HCT116 (cell line): Measurements from ENCODE around the gene AK2. TPM values are rescaled to one million over a fixed set of nuclear protein-coding genes. Genes with fewer than 3 reads are reported as not detected.

ENCODE experiments used
- ATAC-seq: fragments of 200-7000 bp; cut with Tn5 transposase; 2 replicates; pipeline ENCODE4 v1.9.1; 2020; ENCODE audit warnings: mild to moderate bottlenecking, moderate library complexity
- BruUV-seq: library from RNA; stranded (reverse); fragments of 400-500 nt; replicated peaks from 2 replicates; lab custom pipeline; 2021; lab: Mats Ljungman, UMichigan
- CTCF ChIA-PET: fragments of 300-600 bp; sonication (Branson Sonifier 250); formaldehyde crosslinking; loops from one replicate; lab custom pipeline; 2021; ENCODE audit warnings: antibody characterized with exemption; lab: Charles Lee
- POLR2A ChIA-PET: fragments of 300-600, 350-600 bp; sonication (Branson Sonifier 250); formaldehyde crosslinking; loops from one replicate; lab custom pipeline; 2021; ENCODE audit warnings: antibody characterized with exemption; lab: Charles Lee
- RAD21 ChIA-PET, 2 experiments: fragments of 300-600 bp; sonication (Branson Sonifier 250); formaldehyde crosslinking; loops; one replicate each; lab custom pipeline; 2023; ENCODE audit warnings: low total read pairs in 2 of 2; ENCODE audit not compliant: uncharacterized antibody in 2 of 2, unreplicated experiment in 2 of 2, low non-redundant PET in 1 of 2; lab: Charles Lee
- DNase-seq: peaks from one replicate; pipeline ENCODE4 v3.0.0-alpha.2; 2010; ENCODE audit warnings: low read depth, low spot score
- H2AFZ ChIP-seq: fragments of 200-600 bp; shearing (Covaris generic), sonication (generic); 2 replicates; pipeline ENCODE4 v1.6.1; 2017; ENCODE audit warnings: low read depth, mixed run types, mixed read lengths, antibody characterized with exemption, low read length; ENCODE audit not compliant: poor library complexity, severe bottlenecking
- H3K27ac ChIP-seq: 2 replicates; pipeline ENCODE4 v1.5.1; 2012; ENCODE audit warnings: low read depth, low read length
- H3K27me3 ChIP-seq: fragments of 200-600 bp; sonication (generic); 2 replicates; pipeline ENCODE4 v1.6.1; 2016; ENCODE audit warnings: mixed run types, low read length, mixed read lengths; ENCODE audit not compliant: insufficient read depth
- H3K36me3 ChIP-seq, 2 experiments: fragments of 200-500 bp in 1 of 2; fragments of 200-600 bp in 1 of 2; sonication (Bioruptor generic) in 1 of 2; sonication (generic) in 1 of 2; 2 replicates each; pipeline versions ENCODE4 v1.5.1 to v1.6.1; 2014 to 2016; ENCODE audit warnings: low read length in 2 of 2, inconsistent platforms in 1 of 2, mixed read lengths in 1 of 2, mixed run types in 1 of 2; ENCODE audit not compliant: insufficient read depth in 2 of 2, control insufficient read depth in 1 of 2
- H3K4me1 ChIP-seq, 2 experiments: fragments of 200-600 bp in 1 of 2; sonication (generic) in 1 of 2; 2 replicates each; pipeline versions ENCODE4 v1.5.1 to v1.6.1; 2012 to 2017; ENCODE audit warnings: low read length in 2 of 2, inconsistent platforms in 1 of 2, mild to moderate bottlenecking in 1 of 2, mixed read lengths in 1 of 2, mixed run types in 1 of 2, moderate library complexity in 1 of 2; ENCODE audit not compliant: insufficient read depth in 2 of 2, control insufficient read depth in 1 of 2
- H3K4me2 ChIP-seq: fragments of 200-600 bp; sonication (generic); 2 replicates; pipeline ENCODE4 v1.6.1; 2017; ENCODE audit warnings: mixed run types, low read length, mixed read lengths
- H3K4me3 ChIP-seq, 2 experiments: fragments of 200-600 bp in 1 of 2; sonication (generic) in 1 of 2; replicated peaks in 1 of 2; 2 replicates each; pipeline ENCODE4 v1.5.1; 2011 to 2016; ENCODE audit warnings: low read length in 2 of 2, control low read depth in 1 of 2, low read depth in 1 of 2, mild to moderate bottlenecking in 1 of 2, mixed read lengths in 1 of 2, mixed run types in 1 of 2
- H3K79me2 ChIP-seq: fragments of 200-600 bp; sonication (generic); 2 replicates; pipeline ENCODE4 v1.6.1; 2017; ENCODE audit warnings: mild to moderate bottlenecking, mixed run types, low read length, moderate library complexity, mixed read lengths; ENCODE audit not compliant: insufficient read depth
- H3K9ac ChIP-seq: fragments of 200-600 bp; sonication (generic); 2 replicates; pipeline ENCODE4 v1.6.1; 2016; ENCODE audit warnings: low read length, mixed read lengths
- H3K9me2 ChIP-seq: fragments of 200-600 bp; sonication (generic), shearing (Covaris generic); 2 replicates; pipeline ENCODE4 v1.6.1; 2017; ENCODE audit warnings: mixed run types, mild to moderate bottlenecking, moderate library complexity; ENCODE audit not compliant: insufficient read depth
- H3K9me3 ChIP-seq, 2 experiments: fragments of 200-500 bp in 1 of 2; fragments of 200-600 bp in 1 of 2; sonication (Bioruptor generic) in 1 of 2; sonication (generic) in 1 of 2; 2 replicates each; pipeline ENCODE4 v1.6.1; 2014 to 2017; ENCODE audit warnings: low read length in 2 of 2, mixed read lengths in 2 of 2, inconsistent platforms in 1 of 2, low read depth in 1 of 2, mild to moderate bottlenecking in 1 of 2, mixed run types in 1 of 2, moderate library complexity in 1 of 2; ENCODE audit not compliant: control insufficient read depth in 1 of 2, insufficient read depth in 1 of 2
- H4K20me1 ChIP-seq: fragments of 200-600 bp; sonication (generic), shearing (Covaris generic); 2 replicates; pipeline ENCODE4 v1.6.1; 2017; ENCODE audit warnings: mixed run types, mild to moderate bottlenecking, moderate library complexity; ENCODE audit not compliant: insufficient read depth
- CBX3 ChIP-seq: IDR thresholded peaks from 2 replicates; pipeline ENCODE4 v1.6.1; 2012; ENCODE audit warnings: low read depth
- CEBPB ChIP-seq: IDR thresholded peaks from 2 replicates; pipeline ENCODE4 v1.6.1; 2012; ENCODE audit warnings: low read depth
- ELF1 ChIP-seq: IDR thresholded peaks from 2 replicates; pipeline ENCODE4 v1.6.1; 2012; ENCODE audit warnings: low read depth, borderline replicate concordance
- EZH2 ChIP-seq: fragments of 200-600 bp; sonication (generic); IDR thresholded peaks from 2 replicates; pipeline ENCODE4 v1.6.1; 2017; ENCODE audit warnings: antibody characterized with exemption, mixed run types
- EZH2phosphoT487 ChIP-seq: fragments of 200-600 bp; IDR thresholded peaks from 2 replicates; pipeline ENCODE4 v1.6.1; 2018; ENCODE audit warnings: antibody characterized with exemption, borderline replicate concordance
- FOSL1 ChIP-seq: IDR thresholded peaks from 2 replicates; pipeline ENCODE4 v1.6.1; 2012; ENCODE audit warnings: low read depth
- MAX ChIP-seq: IDR thresholded peaks from 2 replicates; pipeline ENCODE4 v1.6.1; 2012
- POLR2A ChIP-seq: IDR thresholded peaks from 2 replicates; pipeline ENCODE4 v1.7.0; 2011; ENCODE audit warnings: borderline replicate concordance; ENCODE audit not compliant: insufficient read depth, insufficient read length; ENCODE audit errors: extremely low read depth
- POLR2AphosphoS5 ChIP-seq: IDR thresholded peaks from 2 replicates; pipeline ENCODE4 v1.6.1; 2011; ENCODE audit warnings: mild to moderate bottlenecking, low read depth, low read length, moderate library complexity
- SP1 ChIP-seq: IDR thresholded peaks from 2 replicates; pipeline ENCODE4 v1.6.1; 2012; ENCODE audit warnings: low read depth
- TCF7L2 ChIP-seq: IDR thresholded peaks from 2 replicates; pipeline ENCODE4 v1.7.0; 2011; ENCODE audit warnings: borderline replicate concordance, inconsistent platforms; ENCODE audit not compliant: insufficient read depth, insufficient read length; ENCODE audit errors: extremely low read depth
- YY1 ChIP-seq: IDR thresholded peaks from 2 replicates; pipeline ENCODE4 v1.6.1; 2011; ENCODE audit warnings: low read length, low read depth, moderate library complexity, mild to moderate bottlenecking; ENCODE audit not compliant: insufficient replicate concordance; ENCODE audit errors: extremely low read depth
- ZFX ChIP-seq: fragments of 450-650 bp; IDR thresholded peaks from 2 replicates; pipeline ENCODE4 v1.6.1; 2017
- ZNF274 ChIP-seq: fragments of 200-500 bp; sonication (Bioruptor generic); IDR thresholded peaks from 2 replicates; pipeline ENCODE4 v1.6.1; 2014; ENCODE audit warnings: mild to moderate bottlenecking, low read depth, low read length, inconsistent platforms
- intact Hi-C: fragments of 100-400 bp; cut with micrococcal nuclease; formaldehyde crosslinking; loops from 2 replicates; pipeline ENCODE4 v1.10.0; 2022
- total RNA-seq: library from RNA; stranded (reverse); gene quantifications from one replicate; pipeline ENCODE4 v1.2.1, GENCODE V29; 2021; ENCODE audit not compliant: unreplicated experiment
- TF ChIP-seq, protein P1 (sequence below): IDR thresholded peaks from 2 replicates; pipeline ENCODE4 v1.6.1; 2012
- TF ChIP-seq, protein P2 (sequence below), 3 experiments: fragments of 200-600 bp in 1 of 3; sonication (generic) in 1 of 3; IDR thresholded peaks in 2 of 3; conservative IDR thresholded peaks in 1 of 3; 2 replicates each; pipeline ENCODE4 v1.5.1; 2012 to 2017; ENCODE audit warnings: low read depth in 2 of 3, low read length in 2 of 3, antibody characterized with exemption in 1 of 3, borderline replicate concordance in 1 of 3, control low read depth in 1 of 3, mild to moderate bottlenecking in 1 of 3, mixed read lengths in 1 of 3, mixed run types in 1 of 3, moderate library complexity in 1 of 3; ENCODE audit not compliant: insufficient read depth in 1 of 3
- TF ChIP-seq, protein P3 (sequence below): IDR thresholded peaks from 2 replicates; pipeline ENCODE4 v1.6.1; 2011; ENCODE audit warnings: mild to moderate bottlenecking, low read length, moderate library complexity; ENCODE audit not compliant: insufficient replicate concordance; ENCODE audit errors: extremely low read depth

AK2 gene
- total RNA-seq, 1 experiment from 2014 or later, result 233 TPM

DNA sequence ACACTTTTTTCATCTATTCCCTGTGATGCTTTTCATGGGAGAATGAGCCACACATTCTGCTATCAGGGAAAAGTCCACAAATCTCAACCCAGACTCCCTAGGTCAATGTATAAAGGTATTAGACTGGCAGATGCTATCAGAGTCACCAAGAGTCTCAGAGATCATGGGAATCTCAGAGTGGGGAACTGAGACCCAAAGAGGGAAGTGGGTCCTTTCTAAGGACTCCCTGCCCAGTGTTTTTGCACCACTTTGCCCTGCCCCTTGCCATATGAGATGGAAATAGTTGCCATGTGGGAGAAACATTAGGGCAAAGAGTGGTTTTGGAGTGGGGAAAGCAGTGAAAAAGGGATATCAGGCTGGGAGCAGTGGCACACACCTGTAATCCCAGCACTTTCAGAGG is 25.2 kb upstream of the AK2 start (continued):
- TF ChIP-seq ELF1 (no peak), CEBPB (no peak)
- TF ChIP-seq, all 23 proteins: peak for 0

DNA sequence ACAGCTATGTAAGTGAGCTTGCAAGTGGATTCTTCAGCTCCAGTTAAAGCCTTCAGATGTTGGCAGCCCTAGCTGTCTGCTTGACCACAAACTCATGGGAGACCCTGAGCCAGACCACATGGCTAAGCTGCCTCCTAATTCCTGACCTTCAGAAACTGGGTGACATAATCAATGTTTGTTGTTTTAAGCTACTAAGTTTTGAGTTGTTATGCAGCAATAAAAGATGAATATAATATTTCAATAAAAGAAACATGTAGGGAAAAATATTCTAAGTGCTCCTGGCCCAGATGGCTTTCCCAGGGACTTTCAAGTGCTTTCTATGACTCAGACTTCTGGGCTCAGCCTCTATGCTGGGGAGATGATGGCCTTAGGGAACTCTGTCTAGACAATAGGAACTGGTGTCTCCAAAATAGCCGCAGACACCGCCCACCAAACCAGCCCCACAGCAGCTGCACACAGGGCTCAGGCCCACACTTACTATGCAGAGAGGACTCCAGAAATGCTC is 23.9 kb upstream of the AK2 start:
- RAD21 ChIA-PET, result no interaction called here
- no peak for ATAC-seq
- H3K27me3 ChIP-seq, result no peaks in the 10 kb centered on the region
- peaks cover 0 to 4% of the 10 kb centered on the region in 2 experiments; a peak in 2 of 4 replicates for H3K4me1 ChIP-seq
- no peak overlapping the region for H2AFZ ChIP-seq
- no peaks in the 10 kb centered on the region for H3K79me2 ChIP-seq
- BruUV-seq, result no TSS peak
- H3K9me2 ChIP-seq, result no peaks in the 10 kb centered on the region
- H3K36me3 ChIP-seq, result no peaks in the 10 kb centered on the region
- CTCF ChIA-PET, result interaction anchor here (1.1 kb wide), 1 partner anchor 127 kb away, joined by 3 read pairs; no protein-coding TSS in a partner anchor
- POLR2A ChIA-PET, result interaction anchor here (0.7 kb wide), 1 partner anchor 23 kb away, joined by 4 read pairs; no protein-coding TSS in a partner anchor
- intact Hi-C loops, result no loop called here
- no peak overlapping the region for H3K4me3 ChIP-seq
- TF ChIP-seq EZH2phosphoT487 (no peak), EZH2 (no peak), TCF7L2 (no peak), CEBPB (no peak), ZNF274 (no peak), POLR2AphosphoS5 (no peak), MAX (no peak), FOSL1 (no peak), ELF1 (no peak), POLR2A (no peak), YY1 (no peak), ZFX (no peak), CBX3 (no peak), SP1 (no peak)
- TF ChIP-seq, protein P1, sequence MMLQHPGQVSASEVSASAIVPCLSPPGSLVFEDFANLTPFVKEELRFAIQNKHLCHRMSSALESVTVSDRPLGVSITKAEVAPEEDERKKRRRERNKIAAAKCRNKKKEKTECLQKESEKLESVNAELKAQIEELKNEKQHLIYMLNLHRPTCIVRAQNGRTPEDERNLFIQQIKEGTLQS, result no peak
- TF ChIP-seq, protein P2, sequence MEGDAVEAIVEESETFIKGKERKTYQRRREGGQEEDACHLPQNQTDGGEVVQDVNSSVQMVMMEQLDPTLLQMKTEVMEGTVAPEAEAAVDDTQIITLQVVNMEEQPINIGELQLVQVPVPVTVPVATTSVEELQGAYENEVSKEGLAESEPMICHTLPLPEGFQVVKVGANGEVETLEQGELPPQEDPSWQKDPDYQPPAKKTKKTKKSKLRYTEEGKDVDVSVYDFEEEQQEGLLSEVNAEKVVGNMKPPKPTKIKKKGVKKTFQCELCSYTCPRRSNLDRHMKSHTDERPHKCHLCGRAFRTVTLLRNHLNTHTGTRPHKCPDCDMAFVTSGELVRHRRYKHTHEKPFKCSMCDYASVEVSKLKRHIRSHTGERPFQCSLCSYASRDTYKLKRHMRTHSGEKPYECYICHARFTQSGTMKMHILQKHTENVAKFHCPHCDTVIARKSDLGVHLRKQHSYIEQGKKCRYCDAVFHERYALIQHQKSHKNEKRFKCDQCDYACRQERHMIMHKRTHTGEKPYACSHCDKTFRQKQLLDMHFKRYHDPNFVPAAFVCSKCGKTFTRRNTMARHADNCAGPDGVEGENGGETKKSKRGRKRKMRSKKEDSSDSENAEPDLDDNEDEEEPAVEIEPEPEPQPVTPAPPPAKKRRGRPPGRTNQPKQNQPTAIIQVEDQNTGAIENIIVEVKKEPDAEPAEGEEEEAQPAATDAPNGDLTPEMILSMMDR (IDR thresholded peaks at IDR 0.05 in 2 of 3, conservative IDR thresholded peaks at IDR 0.05 in 1 of 3; ENCODE audit: borderline replicate concordance in 1 of 3, insufficient read depth in 1 of 3, low read depth in 2 of 3, low read length in 2 of 3), result no peak
- TF ChIP-seq, protein P3, sequence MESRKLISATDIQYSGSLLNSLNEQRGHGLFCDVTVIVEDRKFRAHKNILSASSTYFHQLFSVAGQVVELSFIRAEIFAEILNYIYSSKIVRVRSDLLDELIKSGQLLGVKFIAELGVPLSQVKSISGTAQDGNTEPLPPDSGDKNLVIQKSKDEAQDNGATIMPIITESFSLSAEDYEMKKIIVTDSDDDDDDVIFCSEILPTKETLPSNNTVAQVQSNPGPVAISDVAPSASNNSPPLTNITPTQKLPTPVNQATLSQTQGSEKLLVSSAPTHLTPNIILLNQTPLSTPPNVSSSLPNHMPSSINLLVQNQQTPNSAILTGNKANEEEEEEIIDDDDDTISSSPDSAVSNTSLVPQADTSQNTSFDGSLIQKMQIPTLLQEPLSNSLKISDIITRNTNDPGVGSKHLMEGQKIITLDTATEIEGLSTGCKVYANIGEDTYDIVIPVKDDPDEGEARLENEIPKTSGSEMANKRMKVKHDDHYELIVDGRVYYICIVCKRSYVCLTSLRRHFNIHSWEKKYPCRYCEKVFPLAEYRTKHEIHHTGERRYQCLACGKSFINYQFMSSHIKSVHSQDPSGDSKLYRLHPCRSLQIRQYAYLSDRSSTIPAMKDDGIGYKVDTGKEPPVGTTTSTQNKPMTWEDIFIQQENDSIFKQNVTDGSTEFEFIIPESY, result no peak
- TF ChIP-seq, all 23 proteins: peak for 0
- no peaks in the 10 kb centered on the region for H4K20me1 ChIP-seq
- H3K9me3 ChIP-seq, result peaks cover 0 to 5% of the 10 kb centered on the region in 2 experiments; a peak in 1 of 4 replicates
- H3K27ac ChIP-seq, result no peak overlapping the region
- H3K9ac ChIP-seq, result no peak overlapping the region
- no peak overlapping the region for H3K4me2 ChIP-seq
- DNase-seq, result no peak
